Measurements from ENCODE around the gene NCK2.

NCK2 gene

DNA sequence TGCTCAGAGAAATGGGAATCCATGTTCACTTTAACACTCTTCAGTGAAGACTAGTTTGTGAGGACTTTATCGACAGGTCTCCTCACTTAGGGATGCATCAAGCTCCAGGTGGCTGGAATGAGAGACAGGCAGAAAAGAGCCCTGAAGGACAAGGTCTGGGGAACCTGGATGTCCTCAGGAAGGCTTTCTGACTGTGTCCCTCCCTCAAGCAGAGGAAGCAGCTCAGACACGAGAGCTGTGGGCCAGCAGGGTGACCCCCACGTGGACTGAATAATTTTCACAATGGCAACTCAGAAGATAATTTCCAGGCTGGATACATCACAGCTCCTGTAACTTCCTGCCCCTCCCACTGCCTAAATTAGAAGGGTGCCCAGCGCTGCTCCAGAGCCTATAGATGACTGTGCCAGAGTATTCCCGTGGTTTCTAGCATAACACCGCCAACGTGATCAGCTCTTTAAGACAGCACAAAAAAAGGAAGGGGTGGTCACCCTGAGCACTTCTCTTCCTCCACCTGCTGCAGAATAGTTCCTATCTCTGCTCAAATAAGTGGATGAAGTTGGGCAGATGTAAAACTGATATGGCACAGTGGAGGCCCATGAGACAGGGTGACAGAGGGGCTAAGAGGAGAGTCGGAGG, 25.7 kb upstream of the NCK2 start:
- Histone ChIP-seq H3K9me3 (ENCODE audit: insufficient read depth, low read length) (no peaks in the 10 kb centered on the region), H3K9ac (ENCODE audit: low read length) (no peak overlapping the region), H3K9me2 (replicated peaks; ENCODE audit: insufficient read depth, low read length) (no peaks in the 10 kb centered on the region), H3K4me2 (ENCODE audit: low read depth, low read length, poor library complexity, severe bottlenecking) (no peak overlapping the region), H3F3A (ENCODE audit: insufficient read depth) (no peaks in the 10 kb centered on the region), H3K27ac (ENCODE audit: low read depth, low read length) (no peak overlapping the region), H4K20me1 (ENCODE audit: low read depth, low read length) (no peaks in the 10 kb centered on the region), H3K4me3 (ENCODE audit: insufficient read depth, low read length, poor library complexity, severe bottlenecking) (no peak overlapping the region), H3K79me2 (ENCODE audit: insufficient read depth, low read length) (no peaks in the 10 kb centered on the region), H3K36me3 (ENCODE audit: low read length) (no peaks in the 10 kb centered on the region), H3K27me3 (ENCODE audit: low read length) (no peaks in the 10 kb centered on the region), H2AFZ (ENCODE audit: low read depth, low read length, severe bottlenecking) (no peak overlapping the region)
- no peak for TF ChIP-seq EZH2phosphoT487 (conservative IDR thresholded peaks at IDR 0.05; ENCODE audit: low read length)
- no peak for TF ChIP-seq CTCF (IDR thresholded peaks at IDR 0.05; ENCODE audit: insufficient read depth, low read length, poor library complexity, severe bottlenecking)

DNA sequence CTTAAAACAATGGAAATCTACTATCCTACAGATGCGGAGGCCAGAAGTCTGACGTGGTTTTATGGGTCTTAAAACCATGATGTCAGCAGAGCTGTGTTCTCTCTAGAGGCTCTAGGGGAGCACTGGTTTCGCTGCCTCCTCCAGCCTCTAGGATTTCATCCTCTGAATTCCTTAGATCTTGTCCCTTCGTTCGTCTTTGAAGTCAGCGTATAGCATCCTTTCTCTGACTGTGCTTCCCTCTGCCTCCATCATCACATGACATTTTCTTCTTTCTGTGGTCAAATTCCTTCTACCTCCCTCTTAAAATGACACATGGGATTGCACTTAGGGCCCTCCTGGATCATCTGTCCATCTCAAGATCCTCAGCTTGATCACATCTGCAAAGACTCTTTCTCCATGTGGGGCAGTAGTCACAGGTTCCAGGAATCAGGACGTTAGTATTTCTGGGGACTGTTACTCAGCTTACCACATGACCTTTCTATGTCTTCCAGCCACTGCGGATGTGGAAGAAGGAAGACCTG, 22.7 kb upstream of the NCK2 start:
- Histone ChIP-seq H3K4me2 (ENCODE audit: low read depth, low read length, poor library complexity, severe bottlenecking) (no peak overlapping the region), H3F3A (ENCODE audit: insufficient read depth) (no peaks in the 10 kb centered on the region), H3K27ac (ENCODE audit: low read depth, low read length) (no peak overlapping the region), H3K79me2 (ENCODE audit: insufficient read depth, low read length) (no peaks in the 10 kb centered on the region), H3K4me3 (ENCODE audit: insufficient read depth, low read length, poor library complexity, severe bottlenecking) (no peak overlapping the region), H4K20me1 (ENCODE audit: low read depth, low read length) (no peaks in the 10 kb centered on the region), H3K27me3 (ENCODE audit: low read length) (no peaks in the 10 kb centered on the region), H3K9me3 (ENCODE audit: insufficient read depth, low read length) (no peaks in the 10 kb centered on the region), H3K36me3 (ENCODE audit: low read length) (no peaks in the 10 kb centered on the region), H3K9ac (ENCODE audit: low read length) (no peak overlapping the region), H3K9me2 (replicated peaks; ENCODE audit: insufficient read depth, low read length) (no peaks in the 10 kb centered on the region), H2AFZ (ENCODE audit: low read depth, low read length, severe bottlenecking) (no peak overlapping the region)
- TF ChIP-seq CTCF (IDR thresholded peaks at IDR 0.05; ENCODE audit: insufficient read depth, low read length, poor library complexity, severe bottlenecking) (no peak), EZH2phosphoT487 (conservative IDR thresholded peaks at IDR 0.05; ENCODE audit: low read length) (no peak)

DNA sequence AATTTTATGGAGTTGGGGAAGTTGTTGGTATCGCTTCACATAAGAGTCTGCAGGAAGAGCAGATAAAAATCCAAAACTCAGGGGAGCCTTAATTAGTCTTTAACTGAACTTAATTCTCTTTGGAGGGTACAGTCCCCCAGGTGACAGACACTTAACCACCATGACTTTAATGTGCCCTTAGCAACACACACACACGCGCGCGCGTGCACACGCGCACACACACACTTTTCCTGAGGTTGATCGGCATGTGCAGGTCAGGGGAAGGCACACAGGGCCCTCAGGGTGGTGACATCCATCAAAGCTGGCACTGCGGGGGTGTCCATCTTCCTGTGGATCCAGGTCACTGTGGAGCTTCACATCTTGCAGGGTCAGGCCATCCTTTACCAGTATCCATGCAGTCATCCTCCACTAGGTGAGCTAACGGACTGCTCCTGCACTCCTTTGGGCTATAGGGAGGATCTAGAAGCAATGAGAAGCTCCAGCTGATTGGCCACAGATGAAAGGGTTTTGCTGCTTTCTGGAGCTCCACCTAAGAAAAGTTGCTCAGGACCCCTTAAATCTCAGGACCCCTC, 21.9 kb upstream of the NCK2 start:
- Histone ChIP-seq H4K20me1 (ENCODE audit: low read depth, low read length) (no peaks in the 10 kb centered on the region), H3K9ac (ENCODE audit: low read length) (no peak overlapping the region), H3K36me3 (ENCODE audit: low read length) (no peaks in the 10 kb centered on the region), H3K27me3 (ENCODE audit: low read length) (no peaks in the 10 kb centered on the region), H3K9me2 (replicated peaks; ENCODE audit: insufficient read depth, low read length) (no peaks in the 10 kb centered on the region), H3K4me2 (ENCODE audit: low read depth, low read length, poor library complexity, severe bottlenecking) (no peak overlapping the region), H3F3A (ENCODE audit: insufficient read depth) (no peaks in the 10 kb centered on the region), H3K27ac (ENCODE audit: low read depth, low read length) (no peak overlapping the region), H3K9me3 (ENCODE audit: insufficient read depth, low read length) (no peaks in the 10 kb centered on the region), H3K4me3 (ENCODE audit: insufficient read depth, low read length, poor library complexity, severe bottlenecking) (no peak overlapping the region), H2AFZ (ENCODE audit: low read depth, low read length, severe bottlenecking) (no peak overlapping the region), H3K79me2 (ENCODE audit: insufficient read depth, low read length) (no peaks in the 10 kb centered on the region)
- TF ChIP-seq EZH2phosphoT487 (conservative IDR thresholded peaks at IDR 0.05; ENCODE audit: low read length), result no peak
- no peak for TF ChIP-seq CTCF (IDR thresholded peaks at IDR 0.05; ENCODE audit: insufficient read depth, low read length, poor library complexity, severe bottlenecking)
